GM21390 (cell line): ENCODE measurements around the gene PDZD7.

ENCODE experiments used
- ATAC-seq: cut with Tn5 transposase; IDR thresholded peaks from one replicate; pipeline ENCODE4 v1.9.1; 2021; ENCODE audit not compliant: unreplicated experiment

The PDZD7 gene

DNA sequence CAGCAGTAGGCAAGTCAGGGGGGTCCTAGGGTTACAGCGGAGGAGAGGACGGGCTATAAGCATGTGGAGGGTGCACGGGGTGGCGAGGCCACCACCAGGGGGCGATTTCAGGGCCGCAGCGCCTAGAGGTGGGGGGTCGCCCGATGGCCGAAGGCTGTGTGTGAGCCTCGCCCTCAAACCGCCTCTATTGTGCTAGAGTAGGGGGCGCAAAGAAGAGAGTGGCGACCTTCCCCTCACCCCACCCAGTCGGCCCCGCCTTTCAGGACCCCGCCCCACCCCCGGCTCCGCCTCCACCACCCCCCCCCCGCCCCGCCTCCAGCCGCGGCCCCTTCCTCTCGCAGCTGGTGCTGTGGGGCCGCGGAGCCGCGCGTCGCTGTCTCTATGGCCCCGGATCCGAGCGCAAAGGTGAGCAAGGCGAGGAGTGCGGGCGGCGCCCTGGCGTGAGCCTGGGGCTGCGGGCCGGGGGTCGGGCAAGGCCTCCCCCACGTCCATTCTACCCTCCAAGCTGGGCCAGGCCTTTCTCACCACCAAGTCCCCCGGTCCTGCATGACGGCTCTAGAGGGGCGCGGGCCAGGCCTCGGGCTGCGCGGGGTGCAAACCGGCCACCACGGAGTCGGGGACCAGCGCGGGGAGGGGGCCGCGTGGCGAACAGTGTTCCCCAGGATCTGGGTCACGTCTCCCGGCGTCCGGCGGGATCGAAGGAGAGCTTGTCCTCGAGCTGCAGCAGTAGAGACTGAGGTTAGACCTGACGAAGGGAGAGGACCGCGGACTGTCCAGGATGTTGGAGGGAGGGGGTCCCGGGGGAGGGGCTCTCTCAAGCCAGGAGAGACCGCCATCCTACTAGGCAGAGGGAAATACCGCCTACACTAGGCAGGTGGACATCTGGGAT, 61.5 kb downstream of the PDZD7 start, which contains the start of gene SEMA4G:
SEMA4G (plus strand) TSS at position 318 of the 889 bp plus-strand sequence. CDS start 3,409 bp downstream, outside the sequence.
- ATAC-seq: no peak

- ATAC-seq: no peak
These were observed 62.1 kb downstream of the PDZD7 start for GRCh38 chr10:100968863-100969186.

- no peak for ATAC-seq
These were observed 62.7 kb downstream of the PDZD7 start for GRCh38 chr10:100968062-100968736.

GRCh38 chr10:100967332-100967731, 63.6 kb downstream of the PDZD7 start:
- no peak for ATAC-seq

DNA sequence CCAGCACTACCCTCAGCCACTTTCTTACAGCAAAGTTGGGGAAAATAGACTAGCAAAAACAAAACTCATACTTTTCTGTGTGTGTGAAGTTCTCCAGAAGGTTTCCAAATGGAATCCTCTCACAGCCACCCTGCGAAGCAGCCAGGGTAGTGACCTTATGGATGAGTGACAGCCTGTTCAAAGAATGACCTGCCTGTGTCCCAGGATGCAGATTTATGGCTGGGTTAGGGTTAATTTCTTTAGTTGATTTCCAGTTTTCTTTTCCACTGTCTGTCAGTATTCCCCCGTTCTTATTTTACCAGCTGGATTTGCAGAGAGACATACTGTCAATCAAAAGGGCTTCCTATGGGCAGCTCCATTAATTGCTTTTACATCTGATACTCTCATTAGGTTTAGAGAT, 64.0 kb downstream of the PDZD7 start:
- no peak for ATAC-seq

DNA sequence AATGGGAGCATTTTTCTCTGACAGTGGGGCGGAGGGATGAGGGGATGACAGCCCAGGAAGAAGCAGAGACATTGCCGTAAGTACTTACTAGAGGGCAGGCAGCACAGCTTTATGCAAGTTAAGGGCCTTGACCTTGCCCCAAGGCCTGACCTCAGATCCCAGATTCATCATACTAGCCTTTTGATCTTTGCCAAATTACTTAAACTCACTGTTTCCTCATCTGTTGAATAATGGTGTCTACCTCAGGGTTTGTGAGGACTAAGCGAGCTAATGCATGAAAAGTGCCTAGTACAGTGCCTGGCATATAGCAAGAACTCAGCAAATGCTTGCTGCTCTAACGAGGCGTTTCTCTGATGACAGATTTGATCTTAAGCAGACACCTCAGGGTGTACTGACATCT, 65.1 kb downstream of the PDZD7 start:
- no peak for ATAC-seq

DNA sequence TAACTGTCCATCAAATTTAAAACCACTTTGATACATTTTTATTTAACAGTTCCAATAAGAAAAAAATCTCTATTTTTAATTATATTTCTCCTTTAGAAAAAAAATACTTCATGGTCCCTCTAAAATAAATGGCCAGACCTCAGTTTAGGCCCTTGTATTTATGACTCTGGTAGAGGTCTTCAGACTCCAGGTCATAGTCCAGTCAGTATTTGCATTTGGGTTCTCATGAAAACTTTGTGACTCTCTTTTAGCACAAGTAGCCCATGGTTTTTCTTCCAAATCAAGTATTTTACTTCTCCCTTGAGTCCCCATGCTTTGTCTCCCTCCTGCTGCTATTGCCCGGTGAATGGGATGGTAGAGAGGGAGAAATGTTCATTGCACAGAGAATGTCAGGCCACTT, 67.1 kb downstream of the PDZD7 start:
- no peak for ATAC-seq

DNA sequence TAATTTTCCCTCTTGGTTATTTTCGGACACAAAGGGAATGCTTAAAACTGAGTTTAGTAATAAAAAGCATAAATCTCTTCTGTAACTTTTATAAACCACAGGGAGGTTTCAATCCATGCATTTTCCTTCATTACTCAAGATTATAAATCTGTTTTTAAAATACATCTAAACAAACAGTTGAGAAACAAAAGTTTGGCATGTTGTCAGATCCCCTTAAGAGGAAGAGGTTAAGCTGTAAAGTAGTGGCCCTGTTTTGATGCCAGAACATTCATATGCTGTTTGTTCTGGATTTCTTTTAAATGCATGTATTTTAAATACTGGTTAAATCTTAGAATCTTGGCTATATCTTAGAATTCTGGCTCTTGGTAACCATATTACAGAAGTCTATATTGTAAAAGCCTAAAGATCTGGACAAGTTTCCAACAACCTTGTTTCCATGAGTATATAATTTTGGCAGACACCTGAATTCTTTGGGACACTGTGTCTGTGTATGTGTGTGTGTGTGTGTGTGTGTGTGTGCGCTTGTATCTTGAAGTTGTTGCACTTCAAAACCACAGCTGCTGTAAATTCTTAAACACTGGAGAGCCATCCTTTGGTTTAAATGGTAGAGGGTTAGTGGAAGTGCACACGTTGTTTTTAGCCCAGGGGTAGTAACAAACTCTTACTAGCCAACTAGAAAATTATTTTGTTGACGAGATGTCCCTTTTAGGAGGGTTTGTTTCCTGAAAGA, 68.4 kb downstream of the PDZD7 start:
- ATAC-seq: no peak

- no peak for ATAC-seq
These were observed 70.7 kb downstream of the PDZD7 start for GRCh38 chr10:100960251-100960650.
